Measurements from ENCODE around the gene INPP5A. TPM values are rescaled to one million over a fixed set of nuclear protein-coding genes. Genes with fewer than 3 reads are reported as not detected.

Gene INPP5A
- total RNA-seq, 1 experiment from 2014 or later, result 44.5 TPM

DNA sequence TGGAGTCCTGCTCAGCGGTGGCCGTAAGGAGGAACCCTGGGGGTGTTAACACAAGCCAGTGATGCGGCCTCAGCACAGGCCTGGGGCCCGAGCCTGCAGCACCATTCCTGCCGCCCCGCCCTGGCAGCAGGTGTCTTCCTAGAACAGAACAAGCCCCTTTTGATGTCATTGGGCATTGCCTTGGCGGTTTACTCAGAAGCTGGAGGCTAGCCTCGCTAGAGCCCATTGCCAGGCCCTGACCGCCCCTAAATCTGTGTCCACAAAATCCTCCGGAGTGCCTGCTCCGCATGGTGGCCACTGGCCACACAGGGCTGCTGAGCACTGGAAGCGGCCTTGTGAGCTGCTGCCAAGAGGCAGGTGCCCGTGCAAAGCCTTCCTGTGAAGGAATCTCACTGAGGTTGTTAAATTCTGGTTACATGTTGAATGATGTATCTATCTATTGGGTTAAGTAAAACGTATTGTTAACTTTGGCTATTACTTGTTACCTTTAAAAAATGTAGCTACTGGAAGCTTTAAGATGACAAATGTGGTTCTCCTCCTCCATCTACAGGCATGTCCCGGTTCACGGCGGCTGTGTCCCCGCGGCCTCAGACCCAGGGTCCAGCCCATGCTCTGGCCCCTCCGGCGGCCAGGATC lies 1.2 kb upstream of the INPP5A start:
- no peaks in the 10 kb centered on the region for H3K9me3 Mint-ChIP-seq (ENCODE audit: unreplicated experiment)
- BruUV-seq (replicated peaks), result TSS peak; percentile 59
- H3K36me3 Mint-ChIP-seq (ENCODE audit: insufficient read depth, unreplicated experiment), result peaks cover 9% of the 10 kb centered on the region
- Histone ChIP-seq H3K36me3 (ENCODE audit: control insufficient read depth, insufficient read depth, low read length) (no peaks in the 10 kb centered on the region), H3K4me1 (peaks cover 25% of the 10 kb centered on the region), H3K4me3 (ENCODE audit: low read depth, low read length) (peak overlapping the region; percentile 92), H3K27me3 (replicated peaks; ENCODE audit: control insufficient read depth, insufficient read depth, low read length) (no peaks in the 10 kb centered on the region), H3K9me3 (no peaks in the 10 kb centered on the region)
- ChIA-PET CTCF (interaction anchor here (0.5 to 0.9 kb wide), 2 partner anchors 76 to 77 kb away, joined by 5 to 6 read pairs; no protein-coding TSS in a partner anchor), POLR2A (no interaction called here)
- H3K27ac Mint-ChIP-seq (ENCODE audit: unreplicated experiment), result peak overlapping the region; percentile 39
- peak; percentile 23 to 40 for DNase-seq
- peak overlapping the region; percentile 87 for H3K4me3 Mint-ChIP-seq (ENCODE audit: unreplicated experiment)
- TF ChIP-seq, protein P1, sequence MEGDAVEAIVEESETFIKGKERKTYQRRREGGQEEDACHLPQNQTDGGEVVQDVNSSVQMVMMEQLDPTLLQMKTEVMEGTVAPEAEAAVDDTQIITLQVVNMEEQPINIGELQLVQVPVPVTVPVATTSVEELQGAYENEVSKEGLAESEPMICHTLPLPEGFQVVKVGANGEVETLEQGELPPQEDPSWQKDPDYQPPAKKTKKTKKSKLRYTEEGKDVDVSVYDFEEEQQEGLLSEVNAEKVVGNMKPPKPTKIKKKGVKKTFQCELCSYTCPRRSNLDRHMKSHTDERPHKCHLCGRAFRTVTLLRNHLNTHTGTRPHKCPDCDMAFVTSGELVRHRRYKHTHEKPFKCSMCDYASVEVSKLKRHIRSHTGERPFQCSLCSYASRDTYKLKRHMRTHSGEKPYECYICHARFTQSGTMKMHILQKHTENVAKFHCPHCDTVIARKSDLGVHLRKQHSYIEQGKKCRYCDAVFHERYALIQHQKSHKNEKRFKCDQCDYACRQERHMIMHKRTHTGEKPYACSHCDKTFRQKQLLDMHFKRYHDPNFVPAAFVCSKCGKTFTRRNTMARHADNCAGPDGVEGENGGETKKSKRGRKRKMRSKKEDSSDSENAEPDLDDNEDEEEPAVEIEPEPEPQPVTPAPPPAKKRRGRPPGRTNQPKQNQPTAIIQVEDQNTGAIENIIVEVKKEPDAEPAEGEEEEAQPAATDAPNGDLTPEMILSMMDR (IDR thresholded peaks at IDR 0.05; ENCODE audit: insufficient read depth in 1 of 2, low read depth in 1 of 2, low read length in 1 of 2, severe bottlenecking in 1 of 2, unreplicated experiment in 1 of 2), result no peak
- H3K4me1 Mint-ChIP-seq (ENCODE audit: low read depth, unreplicated experiment), result peaks cover 28% of the 10 kb centered on the region
- H3K27me3 Mint-ChIP-seq (ENCODE audit: insufficient read depth, unreplicated experiment), result no peaks in the 10 kb centered on the region
- intact Hi-C loops (cut with micrococcal nuclease; ENCODE audit: unreplicated experiment), result loop anchor here (2.0 kb wide), 3 partner anchors 38 to 100 kb away; no protein-coding TSS in a partner anchor

DNA sequence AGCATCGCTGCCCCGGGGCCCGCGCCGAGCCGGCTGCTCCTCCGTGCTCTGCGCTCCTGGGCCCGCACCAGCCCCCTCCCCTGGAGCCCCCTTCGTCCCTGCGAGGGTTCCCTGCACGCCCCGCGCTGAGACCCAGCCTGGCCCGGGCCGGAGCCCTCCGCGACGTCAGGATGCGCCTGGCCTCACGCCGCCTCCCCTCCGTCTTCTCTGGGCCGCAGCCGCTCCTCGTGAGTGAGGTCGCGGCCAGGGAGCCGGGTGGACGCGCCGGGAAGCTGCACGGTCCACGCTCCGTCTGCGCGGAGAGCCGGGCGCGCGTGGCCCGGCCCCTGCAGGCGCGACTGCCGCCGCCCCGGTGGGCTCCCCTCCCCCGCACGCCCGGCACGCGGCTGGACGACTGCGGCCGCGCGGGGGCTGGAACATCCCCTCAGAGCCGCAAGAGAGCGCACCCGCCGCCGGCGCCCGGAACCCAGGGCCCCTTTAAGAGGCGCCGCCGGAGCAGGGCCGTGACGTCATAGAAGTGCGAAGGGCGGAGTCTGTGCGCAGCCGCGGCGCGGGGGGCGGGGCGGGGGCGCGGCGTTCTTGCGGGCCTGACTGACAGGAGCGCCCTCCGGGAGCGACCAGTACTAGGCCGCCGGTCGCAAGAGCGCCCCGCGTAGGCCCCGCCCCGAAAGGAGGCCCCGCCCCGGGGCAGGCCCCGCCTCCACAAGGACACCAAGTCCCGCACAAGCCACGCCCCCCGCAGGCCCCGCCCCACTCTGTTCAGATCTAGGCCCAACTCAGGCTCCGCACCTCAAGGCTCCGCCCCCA lies 507 bp upstream of the INPP5A start:
- Mint-ChIP-seq H3K27ac (ENCODE audit: unreplicated experiment) (peak overlapping the region; percentile 39), H3K36me3 (ENCODE audit: insufficient read depth, unreplicated experiment) (peaks cover 13% of the 10 kb centered on the region), H3K9me3 (ENCODE audit: unreplicated experiment) (no peaks in the 10 kb centered on the region), H3K4me3 (ENCODE audit: unreplicated experiment) (peak overlapping the region; percentile 87), H3K4me1 (ENCODE audit: low read depth, unreplicated experiment) (peaks cover 28% of the 10 kb centered on the region), H3K27me3 (ENCODE audit: insufficient read depth, unreplicated experiment) (no peaks in the 10 kb centered on the region)
- no TSS peak for BruUV-seq (replicated peaks)
- Histone ChIP-seq H3K4me1 (peaks cover 25% of the 10 kb centered on the region), H3K9me3 (no peaks in the 10 kb centered on the region), H3K36me3 (ENCODE audit: control insufficient read depth, insufficient read depth, low read length) (no peaks in the 10 kb centered on the region), H3K4me3 (ENCODE audit: low read depth, low read length) (peak overlapping the region; percentile 92), H3K27me3 (replicated peaks; ENCODE audit: control insufficient read depth, insufficient read depth, low read length) (no peaks in the 10 kb centered on the region)
- TF ChIP-seq, protein P1 (IDR thresholded peaks at IDR 0.05; ENCODE audit: insufficient read depth in 1 of 2, low read depth in 1 of 2, low read length in 1 of 2, severe bottlenecking in 1 of 2, unreplicated experiment in 1 of 2), result peak in 1 of 2 experiments; percentile 41
- ChIA-PET CTCF (interaction anchor here (0.9 kb wide), 1 partner anchor 78 kb away, joined by 5 read pairs; no protein-coding TSS in a partner anchor), POLR2A (no interaction called here)
- intact Hi-C loops (cut with micrococcal nuclease; ENCODE audit: unreplicated experiment), result loop anchor here (1.0 to 2.0 kb wide), 6 partner anchors 20 to 202 kb away; no protein-coding TSS in a partner anchor
- DNase-seq, result peak; percentile 99 to 100

DNA sequence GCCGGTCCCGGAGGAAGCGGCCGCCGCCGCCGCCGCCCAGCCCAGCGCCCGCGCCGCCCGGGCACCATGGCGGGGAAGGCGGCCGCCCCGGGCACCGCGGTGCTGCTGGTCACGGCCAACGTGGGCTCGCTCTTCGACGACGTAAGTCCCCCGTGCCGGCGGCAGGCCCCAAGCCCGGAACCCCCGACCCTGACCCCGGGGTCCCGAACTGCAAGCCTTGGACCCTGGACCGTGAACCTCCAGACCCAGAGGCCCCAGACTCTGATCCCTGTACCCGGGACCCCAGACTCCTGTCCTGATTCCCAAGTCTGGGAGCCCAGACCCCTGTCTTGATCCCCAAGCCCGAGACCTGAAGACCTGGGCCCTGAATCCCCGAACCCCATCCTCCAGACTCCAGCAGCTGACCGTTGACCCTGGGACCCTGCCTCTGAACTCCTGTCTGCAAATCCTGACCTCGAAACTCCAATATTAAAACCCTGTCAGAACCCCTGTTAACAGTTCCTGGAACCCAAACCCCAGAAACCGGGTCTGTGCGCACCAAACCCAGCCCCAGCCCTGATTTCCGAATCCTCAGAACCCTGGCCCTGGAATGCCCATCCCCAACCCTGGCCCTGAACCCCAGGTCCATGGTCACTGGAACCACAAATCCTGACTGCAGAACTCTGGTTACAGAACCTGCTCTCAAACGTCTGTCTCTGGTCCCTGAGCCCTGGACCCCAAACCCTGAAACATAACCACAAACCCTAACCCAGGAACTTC lies 623 bp downstream of the INPP5A start:
- ChIA-PET POLR2A (no interaction called here), CTCF (no interaction called here)
- no peaks in the 10 kb centered on the region for H3K27me3 Mint-ChIP-seq (ENCODE audit: insufficient read depth, unreplicated experiment)
- H3K4me3 Mint-ChIP-seq (ENCODE audit: unreplicated experiment), result peak overlapping the region; percentile 87
- Histone ChIP-seq H3K36me3 (ENCODE audit: control insufficient read depth, insufficient read depth, low read length) (no peaks in the 10 kb centered on the region), H3K27me3 (replicated peaks; ENCODE audit: control insufficient read depth, insufficient read depth, low read length) (no peaks in the 10 kb centered on the region), H3K4me1 (peaks cover 15% of the 10 kb centered on the region), H3K4me3 (ENCODE audit: low read depth, low read length) (peak overlapping the region; percentile 76), H3K9me3 (no peaks in the 10 kb centered on the region)
- H3K36me3 Mint-ChIP-seq (ENCODE audit: insufficient read depth, unreplicated experiment), result peaks cover 13% of the 10 kb centered on the region
- BruUV-seq (replicated peaks), result no TSS peak
- TF ChIP-seq, protein P1 (IDR thresholded peaks at IDR 0.05; ENCODE audit: insufficient read depth in 1 of 2, low read depth in 1 of 2, low read length in 1 of 2, severe bottlenecking in 1 of 2, unreplicated experiment in 1 of 2), result no peak
- H3K27ac Mint-ChIP-seq (ENCODE audit: unreplicated experiment), result peak overlapping the region; percentile 88
- H3K9me3 Mint-ChIP-seq (ENCODE audit: unreplicated experiment), result no peaks in the 10 kb centered on the region
- H3K4me1 Mint-ChIP-seq (ENCODE audit: low read depth, unreplicated experiment), result peaks cover 19% of the 10 kb centered on the region
- peak in 1 of 2 experiments; percentile 36 for DNase-seq
- intact Hi-C loops (cut with micrococcal nuclease; ENCODE audit: unreplicated experiment), result no loop called here
